Hematopoietic multipotent progenitor cell treated with erythropoietin and hydrocortisone succinate and interleukin-3 and kit ligand, for 6 days (in vitro differentiated cells): ENCODE measurements around the gene ZNF225.
"Not testable (repeated sequence)": the region's sequence is repeated elsewhere in the genome, so short reads cannot be mapped to it uniquely, and the experiment has no call there.

ENCODE experiments used
- DNase-seq: peaks from one replicate; pipeline ENCODE4 v3.0.0-alpha.2; 2015

Gene ZNF225

DNA sequence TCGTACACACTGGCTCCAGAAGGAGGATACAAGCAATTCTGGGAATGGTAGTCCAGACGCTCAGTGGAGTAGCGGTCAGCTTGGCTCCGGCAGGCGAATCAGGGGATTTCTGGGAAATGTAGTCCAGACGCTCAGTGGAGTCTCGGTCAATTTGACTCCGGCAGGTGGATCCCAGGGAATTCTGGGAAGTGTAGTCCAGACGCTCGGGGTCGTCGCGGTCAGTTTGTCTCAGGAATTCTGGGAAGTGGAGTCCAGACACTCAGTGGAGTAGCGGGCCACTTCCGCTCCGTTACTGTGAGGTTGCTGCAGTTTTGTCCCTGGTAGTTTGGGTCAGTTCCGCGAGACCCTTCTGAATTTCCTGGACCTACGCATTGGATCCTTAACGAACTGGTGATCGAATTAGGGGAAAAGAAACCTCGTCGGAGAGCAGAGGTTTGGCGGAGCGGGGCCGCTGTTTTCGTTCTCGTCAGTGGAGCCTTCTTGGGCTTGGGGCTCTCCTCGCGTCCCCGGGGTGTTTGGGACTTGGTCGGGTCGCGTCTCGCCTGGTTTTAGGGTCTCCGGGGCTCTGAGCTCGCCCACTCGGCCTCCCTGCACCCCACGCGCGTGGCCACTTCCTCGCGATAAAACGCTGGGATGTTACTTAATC, at the start of gene ZNF225:
Gene ZNF225, plus strand, starts transcription at position 262 of the 646 bp plus-strand sequence. CDS start 2,429 bp downstream, outside the sequence.
- peak; percentile 99 for DNase-seq

DNA sequence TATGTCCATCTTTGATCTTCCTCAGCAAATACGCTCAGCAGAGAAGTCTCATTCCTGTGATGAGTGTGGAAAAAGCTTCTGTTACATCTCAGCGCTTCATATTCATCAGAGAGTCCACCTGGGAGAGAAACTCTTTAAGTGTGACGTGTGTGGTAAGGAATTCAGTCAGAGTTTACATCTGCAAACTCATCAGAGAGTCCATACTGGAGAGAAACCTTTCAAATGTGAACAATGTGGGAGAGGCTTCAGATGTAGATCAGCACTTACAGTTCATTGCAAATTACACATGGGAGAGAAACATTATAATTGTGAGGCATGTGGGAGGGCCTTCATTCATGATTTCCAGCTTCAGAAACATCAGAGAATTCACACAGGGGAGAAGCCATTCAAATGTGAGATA, 46.9 kb upstream of the ZNF225 start:
- DNase-seq: no peak

DNA sequence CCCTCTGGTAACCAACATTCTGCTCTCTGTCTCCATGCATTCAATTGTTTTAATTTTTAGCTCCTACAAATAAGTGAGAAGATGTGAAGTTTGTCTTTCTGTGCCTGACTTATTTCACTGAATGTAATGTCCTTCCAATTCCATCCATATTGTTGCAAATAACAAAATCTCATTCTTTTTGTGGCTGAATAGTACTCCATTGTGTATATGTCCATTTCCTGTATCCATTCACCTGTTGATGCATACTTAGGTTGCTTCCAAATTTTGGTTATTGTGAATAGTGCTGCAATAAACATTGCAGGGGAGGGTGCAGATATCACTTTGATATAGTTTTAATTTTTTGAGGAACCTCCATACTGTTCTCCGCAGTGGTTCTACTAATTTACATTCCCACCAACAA, 43.8 kb upstream of the ZNF225 start:
- no peak for DNase-seq

DNA sequence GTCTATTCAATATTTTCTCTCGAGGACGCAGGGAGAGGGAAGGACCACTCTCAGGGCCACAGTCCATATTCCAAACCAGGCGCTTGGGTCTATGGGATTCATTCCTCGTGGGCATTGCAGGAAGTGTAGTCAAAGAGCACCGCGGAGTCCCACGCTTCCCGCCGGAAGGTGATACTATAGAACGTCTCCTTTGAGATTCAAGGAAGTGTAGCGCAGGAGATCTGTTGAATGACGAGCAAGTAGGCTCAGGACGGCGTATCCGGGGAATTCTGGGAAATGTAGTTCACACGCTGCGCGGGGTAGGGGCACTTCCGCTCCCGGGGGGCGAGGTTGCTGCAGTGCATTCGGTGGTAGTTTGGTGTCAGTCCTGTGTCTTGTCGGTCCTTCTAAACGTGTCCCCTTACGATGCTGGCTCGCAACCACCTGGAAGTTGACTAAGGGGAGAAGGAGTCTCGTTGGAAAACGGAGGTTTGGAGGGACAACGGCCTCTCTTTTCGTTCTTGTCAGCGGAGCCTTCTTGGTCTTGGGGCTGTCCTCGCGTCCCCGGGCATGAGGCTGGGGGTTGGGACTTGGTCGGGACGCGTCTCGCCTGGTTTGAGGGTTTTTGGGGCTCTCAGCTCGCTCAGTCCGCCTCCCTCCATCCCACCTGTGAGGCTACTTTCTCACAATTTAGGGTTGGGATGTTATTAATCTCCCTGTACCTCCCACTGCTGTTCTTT, 41.2 kb upstream of the ZNF225 start, which contains the start of gene ZNF284:
Gene ZNF284, plus strand, starts transcription at position 336 of the 719 bp plus-strand sequence. CDS start 4,231 bp downstream, outside the sequence.
- DNase-seq: peak; percentile 96

GRCh38 chr19:44072543-44073401, 40.4 kb upstream of the ZNF225 start:
- peak; percentile 21 for DNase-seq

- no peak for DNase-seq
Measured at GRCh38 chr19:44076325-44076724, 36.9 kb upstream of the ZNF225 start.

GRCh38 chr19:44092108-44092507, 21.1 kb upstream of the ZNF225 start:
- no peak for DNase-seq

- DNase-seq: peak; percentile 97
Measured at GRCh38 chr19:44093931-44094765, 19.1 kb upstream of the ZNF225 start, which contains the start of gene ZNF224. Gene ZNF224 (plus strand): TSS chr19:44094361. CDS start chr19:44097874, 3,513 bp downstream.

GRCh38 chr19:44107751-44108150, 5.4 kb upstream of the ZNF225 start:
- no peak for DNase-seq

- DNase-seq: no peak
Measured at GRCh38 chr19:44109458-44109857, 3.7 kb upstream of the ZNF225 start.

- peak; percentile 92 for DNase-seq
Measured at GRCh38 chr19:44111910-44112463, 1.2 kb upstream of the ZNF225 start.

DNA sequence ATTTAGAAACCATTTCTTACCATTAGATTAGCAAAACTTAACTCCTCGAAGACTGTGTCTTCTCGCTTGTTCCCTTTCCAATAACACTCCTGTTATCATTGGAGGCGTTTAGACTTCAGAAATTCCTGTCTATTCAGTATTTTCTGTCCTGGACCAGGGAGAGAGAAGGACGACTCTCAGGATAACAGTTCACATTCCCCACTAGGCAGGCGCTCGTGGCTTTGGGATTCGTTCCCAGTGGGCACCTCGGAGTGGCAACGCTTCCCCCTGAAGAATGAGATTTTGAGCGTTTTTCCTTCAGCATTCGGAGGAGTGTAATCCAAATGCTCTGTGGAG, 429 bp upstream of the ZNF225 start:
- no peak for DNase-seq

DNA sequence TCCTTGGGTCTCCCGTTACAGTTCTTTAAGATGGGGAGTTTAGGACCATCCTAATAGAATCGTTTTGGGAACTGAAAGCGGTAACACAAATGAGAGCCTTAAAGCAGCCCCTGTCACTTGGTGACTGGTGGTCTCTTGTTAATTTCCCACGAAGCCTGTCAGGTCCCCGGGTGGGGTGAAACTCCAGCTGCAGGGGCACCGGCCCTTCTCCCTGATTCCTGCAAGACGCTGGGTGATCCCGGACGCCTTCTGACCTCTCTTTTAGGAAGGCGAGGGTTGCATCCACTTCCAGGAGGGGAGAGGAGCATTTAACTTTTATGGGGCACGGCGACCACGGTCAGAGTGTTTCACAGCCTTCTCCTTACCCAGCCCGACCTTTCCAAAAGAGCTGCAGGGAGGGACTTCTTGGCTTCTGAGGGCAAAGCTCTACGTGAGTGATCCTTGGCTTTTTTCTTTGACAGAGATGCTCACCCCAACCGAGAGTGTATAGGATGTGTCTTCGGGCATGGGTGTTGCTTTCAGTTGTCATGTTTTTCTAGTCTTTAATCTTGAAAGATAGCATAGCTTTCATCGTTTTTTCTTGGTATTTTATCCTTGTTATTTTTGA, 688 bp downstream of the ZNF225 start:
- DNase-seq: peak; percentile 42

- DNase-seq: not testable (repeated sequence)
Measured at GRCh38 chr19:44121162-44121561, 8.0 kb downstream of the ZNF225 start.

DNA sequence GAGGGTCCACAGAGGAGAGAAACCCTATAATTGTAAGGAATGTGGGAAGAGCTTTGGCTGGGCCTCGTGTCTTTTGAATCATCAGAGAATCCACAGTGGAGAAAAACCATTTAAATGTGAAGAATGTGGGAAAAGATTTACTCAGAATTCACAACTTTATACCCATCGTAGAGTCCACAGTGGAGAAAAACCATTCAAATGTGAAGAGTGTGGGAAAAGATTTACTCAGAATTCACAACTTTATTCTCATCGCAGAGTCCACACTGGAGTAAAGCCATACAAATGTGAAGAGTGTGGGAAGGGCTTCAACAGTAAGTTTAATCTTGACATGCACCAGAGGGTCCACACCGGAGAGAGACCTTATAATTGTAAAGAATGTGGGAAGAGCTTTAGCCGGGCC, 18.8 kb downstream of the ZNF225 start:
- no peak for DNase-seq

DNA sequence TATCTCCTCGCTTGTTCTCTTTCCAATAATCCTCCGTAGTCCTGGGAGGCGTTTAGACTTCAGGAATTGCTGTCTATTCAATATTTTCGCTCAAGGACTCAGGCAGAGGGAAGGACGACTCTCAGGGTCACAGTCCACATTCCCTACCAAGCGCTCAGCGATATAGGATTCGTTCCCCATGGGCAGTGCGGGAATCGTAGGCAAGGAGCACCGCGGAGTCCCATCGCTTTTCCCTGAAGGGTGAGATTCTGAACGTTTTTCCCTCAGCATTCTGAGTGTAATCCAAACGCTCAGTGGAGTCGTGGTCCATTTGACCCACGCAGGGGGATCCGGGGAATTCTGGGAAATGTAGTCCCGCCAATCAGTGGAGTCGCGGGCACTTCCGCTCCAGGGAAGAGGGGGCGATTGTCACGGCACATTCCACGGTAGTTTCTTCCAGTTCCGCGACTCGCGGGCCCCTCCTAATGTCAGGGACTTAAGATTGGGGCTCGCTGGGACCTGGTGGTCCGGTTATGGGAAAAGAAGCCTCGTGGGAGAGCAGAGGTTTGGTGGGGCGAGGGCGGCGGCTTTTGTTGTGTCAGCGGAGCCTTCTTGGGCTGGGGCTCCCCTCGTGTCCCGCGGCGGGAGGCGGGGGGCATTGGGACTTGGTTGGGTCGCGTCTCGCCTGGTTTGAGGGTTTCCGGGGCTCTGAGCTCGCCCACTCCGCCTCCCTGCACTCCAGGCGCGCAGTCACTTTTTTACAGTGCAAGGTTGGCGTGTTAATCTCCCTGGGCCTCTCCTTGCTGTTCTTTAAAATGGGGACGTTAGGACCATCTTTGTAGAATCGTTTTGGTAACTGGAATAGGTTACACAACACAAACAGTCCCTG, 28.2 kb downstream of the ZNF225 start, which contains the start of gene ZNF234:
Gene ZNF234, plus strand, starts transcription at position 364 of the 868 bp plus-strand sequence. CDS start 3,079 bp downstream, outside the sequence.
- DNase-seq: peak; percentile 92

DNA sequence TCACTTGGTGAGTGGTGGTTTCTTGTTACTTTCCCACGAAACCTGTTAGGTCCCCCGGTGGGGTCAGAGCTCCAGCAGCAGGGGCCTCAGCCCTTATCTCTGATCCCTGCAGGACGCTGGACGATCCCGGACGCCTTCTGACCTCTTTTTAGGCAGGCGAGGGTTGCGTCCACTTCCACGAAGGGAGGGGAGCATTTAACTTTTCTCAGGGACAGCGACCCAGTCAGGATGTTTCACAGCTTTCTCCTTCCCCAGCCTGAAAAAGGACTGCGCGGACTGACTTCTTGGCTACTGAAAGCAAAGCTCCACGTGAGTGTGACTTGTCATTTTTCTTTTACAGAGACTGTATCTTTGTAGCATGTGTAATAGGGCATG, 28.8 kb downstream of the ZNF225 start:
- peak; percentile 63 for DNase-seq

DNA sequence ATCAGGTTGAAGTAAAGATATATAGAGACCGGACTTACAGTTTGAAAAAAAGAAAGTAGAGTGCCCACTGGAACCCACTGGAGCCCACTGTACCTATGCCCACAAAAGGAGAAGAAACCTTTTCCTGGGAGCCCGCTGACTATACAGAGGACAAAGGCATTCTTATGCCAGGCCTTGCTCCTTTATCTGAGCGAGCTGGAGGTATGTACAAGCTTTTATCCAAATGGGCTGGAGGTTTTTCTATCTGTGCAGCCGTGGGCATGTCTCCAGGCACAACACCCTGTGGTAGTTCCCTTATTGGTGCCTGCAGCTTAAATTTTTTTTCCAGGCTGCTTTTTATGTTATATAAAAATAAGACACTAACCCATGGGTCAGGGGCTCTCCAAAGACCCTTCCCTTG, 36.6 kb downstream of the ZNF225 start:
- DNase-seq: peak; percentile 44

GRCh38 chr19:44151491-44151890, 38.3 kb downstream of the ZNF225 start:
- no peak for DNase-seq

DNA sequence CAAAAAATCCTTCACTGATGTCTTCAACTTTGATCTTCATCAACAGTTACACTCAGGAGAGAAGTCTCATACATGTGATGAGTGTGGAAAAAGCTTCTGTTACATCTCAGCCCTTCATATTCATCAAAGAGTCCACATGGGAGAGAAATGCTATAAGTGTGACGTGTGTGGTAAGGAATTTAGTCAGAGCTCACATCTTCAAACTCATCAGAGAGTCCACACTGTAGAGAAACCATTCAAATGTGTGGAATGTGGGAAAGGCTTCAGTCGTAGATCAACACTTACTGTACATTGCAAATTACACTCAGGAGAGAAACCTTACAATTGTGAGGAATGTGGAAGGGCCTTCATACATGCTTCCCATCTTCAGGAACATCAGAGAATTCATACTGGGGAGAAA, 43.3 kb downstream of the ZNF225 start:
- no peak for DNase-seq

DNA sequence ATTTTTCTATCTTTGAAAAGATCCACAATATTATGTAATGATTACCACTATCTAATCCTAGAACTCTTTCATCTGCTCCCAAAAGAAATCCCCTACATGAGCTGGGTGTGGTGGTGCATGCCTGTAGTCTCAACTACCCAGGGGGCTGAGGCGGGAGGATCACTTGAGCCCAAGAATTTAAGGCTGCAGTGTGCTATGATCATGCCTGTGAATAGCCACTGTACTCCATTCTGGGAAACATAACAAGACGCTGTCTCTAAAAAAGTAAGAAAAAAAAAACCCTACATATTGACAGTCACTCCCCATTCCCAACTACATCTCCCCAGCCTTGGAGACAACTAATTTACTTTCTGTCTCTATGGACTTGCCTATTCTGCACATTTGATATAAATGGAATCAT, 50.6 kb downstream of the ZNF225 start:
- DNase-seq: no peak
